GM12872 (cell line): Measurements from ENCODE around the gene ZNF827.

Source experiments
- CTCF ChIP-seq: IDR thresholded peaks from 3 replicates; pipeline ENCODE4 v1.5.1; 2011; ENCODE audit warnings: low read depth, mild to moderate bottlenecking, low read length, moderate library complexity; ENCODE audit not compliant: insufficient read depth

ZNF827 gene

GRCh38 chr4:145881576-145881975, 57.0 kb downstream of the ZNF827 start:
- TF ChIP-seq CTCF, result no peak

GRCh38 chr4:145880355-145880960, 58.2 kb downstream of the ZNF827 start:
- no peak for TF ChIP-seq CTCF

DNA sequence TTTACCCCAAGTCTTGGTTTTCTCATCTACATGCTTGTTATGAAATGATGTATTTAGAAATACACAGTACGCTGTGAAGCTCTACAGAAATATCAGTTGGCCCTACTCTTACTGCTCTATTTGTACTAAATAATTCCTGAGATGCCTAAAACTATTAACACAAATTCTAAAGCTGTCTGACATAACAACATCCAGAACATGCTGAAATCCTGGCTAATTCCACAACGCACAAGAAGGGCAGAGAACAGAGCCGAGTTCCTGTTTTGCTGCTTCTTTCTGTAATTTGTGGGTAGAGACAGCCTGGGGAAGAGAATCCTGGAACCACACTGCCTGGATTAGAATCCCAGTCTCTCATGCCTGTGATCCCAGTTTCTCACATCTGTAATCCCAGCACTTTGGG, 59.0 kb downstream of the ZNF827 start:
- no peak for TF ChIP-seq CTCF

GRCh38 chr4:145878501-145879435, 59.9 kb downstream of the ZNF827 start:
- TF ChIP-seq CTCF, result no peak

DNA sequence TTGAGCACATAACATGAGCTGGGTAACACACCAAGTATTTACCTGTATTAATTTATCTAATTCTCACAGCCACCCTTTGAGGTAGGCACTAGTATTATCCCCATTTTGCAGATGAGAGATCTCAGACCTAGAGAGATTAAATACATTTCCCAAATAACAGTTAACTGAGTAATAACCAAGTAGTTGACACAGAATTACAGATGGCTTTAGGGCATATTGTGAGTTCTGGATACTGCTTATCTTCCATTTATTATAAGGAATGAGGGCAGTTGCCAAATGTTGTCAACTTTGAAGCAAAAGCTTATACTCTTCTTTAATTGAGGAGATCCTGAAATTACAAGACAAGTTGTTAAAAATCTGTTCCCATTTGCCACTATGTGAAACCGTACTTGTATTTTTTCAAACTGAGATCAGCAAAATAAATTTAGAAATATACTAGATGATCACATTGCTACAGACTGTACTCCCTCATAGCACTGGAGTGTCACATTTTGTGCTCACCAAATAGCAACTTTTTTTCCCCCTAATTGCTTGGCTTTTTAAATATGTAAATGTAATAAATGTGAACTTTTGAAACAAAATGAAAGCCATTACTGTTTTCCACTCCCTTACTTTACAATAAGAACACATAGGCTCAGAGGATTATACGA, 62.0 kb downstream of the ZNF827 start:
- TF ChIP-seq CTCF, result no peak

GRCh38 chr4:145873901-145874300, 64.7 kb downstream of the ZNF827 start:
- no peak for TF ChIP-seq CTCF

DNA sequence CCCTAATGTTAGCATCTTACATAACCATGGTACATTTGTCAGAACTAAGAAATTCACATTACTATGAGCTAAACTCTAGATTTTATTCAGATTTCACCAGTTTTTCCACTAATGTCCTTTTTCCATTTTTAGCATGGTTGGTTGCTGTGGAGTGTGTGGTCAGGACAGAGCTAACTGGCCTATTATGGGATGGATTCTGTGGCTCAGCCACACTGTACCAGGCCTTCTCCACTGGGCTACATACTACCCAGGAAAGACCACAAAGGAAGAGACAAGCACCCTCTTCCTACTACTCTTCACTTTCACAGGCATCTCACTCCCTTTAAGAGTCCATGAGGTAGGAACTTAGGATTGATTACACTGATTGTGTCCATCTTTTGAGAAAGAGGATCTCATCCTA, 67.4 kb downstream of the ZNF827 start:
- no peak for TF ChIP-seq CTCF
